ENCODE results near the gene CDA. TPM values are rescaled to one million over a fixed set of nuclear protein-coding genes. Genes with fewer than 3 reads are reported as not detected.

The CDA gene
- polyA plus RNA-seq, 1 of the 3 experiments (the other 2 are of a cell fraction): 0.12 TPM

DNA sequence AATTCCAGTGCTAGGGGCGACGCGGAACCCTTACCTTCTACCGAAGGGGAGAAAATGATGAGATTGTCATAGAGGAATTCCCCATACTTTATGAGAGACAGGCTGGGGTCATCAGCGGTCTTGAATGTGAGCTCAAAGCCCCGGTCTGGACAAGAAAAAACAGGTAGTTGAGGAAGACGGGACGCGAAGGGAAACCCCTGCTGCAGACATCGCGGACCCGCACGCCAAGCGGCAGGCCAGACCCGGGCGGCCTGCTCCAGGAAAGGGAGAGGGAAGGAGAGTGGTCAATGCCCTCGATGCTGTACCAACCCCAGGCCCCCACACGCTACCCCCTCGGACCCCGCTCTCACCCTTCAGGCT is 71.9 kb downstream of the CDA start:
- H3K9me3 ChIP-seq: no peaks in the 10 kb centered on the region
- ChIA-PET POLR2A (interaction anchor here (0.6 to 1.6 kb wide), 7 partner anchors 11 to 111 kb away, joined by 3 to 4 read pairs (median 4); partner anchors contain the start of gene FAM43B), CTCF (interaction anchor here (1.0 to 3.2 kb wide), 7 partner anchors 18 to 534 kb away, joined by 3 to 12 read pairs (median 4); partner anchors contain the start of gene PINK1)
- TF ChIP-seq YY1 (IDR thresholded peaks at IDR 0.05; ENCODE audit: low read depth) (no peak), TEAD4 (IDR thresholded peaks at IDR 0.05; ENCODE audit: borderline replicate concordance, insufficient read depth) (no peak), REST (IDR thresholded peaks at IDR 0.05; ENCODE audit: low read depth, low read length) (no peak), NFIC (IDR thresholded peaks at IDR 0.05; ENCODE audit: borderline replicate concordance) (no peak), RXRA (IDR thresholded peaks at IDR 0.05; ENCODE audit: borderline replicate concordance, low read depth) (no peak)
- H3K27ac ChIP-seq (ENCODE audit: low read depth in 2 of 2, low read length in 1 of 2): peak overlapping the region; percentile 38 to 79; a peak in 3 of 4 replicates
- DNase-seq: no peak
- no peaks in the 10 kb centered on the region for H3K9me2 ChIP-seq
- peaks cover 9 to 14% of the 10 kb centered on the region in 2 experiments for H3K4me1 ChIP-seq (ENCODE audit: control insufficient read depth in 1 of 2, insufficient read depth in 2 of 2, low read depth in 1 of 2, low read length in 1 of 2)
- H3K36me3 ChIP-seq (replicated peaks in 1 of 2; ENCODE audit: control insufficient read depth in 1 of 2, insufficient read depth in 2 of 2, low read length in 1 of 2): peaks cover 32 to 36% of the 10 kb centered on the region in 2 experiments
- H2AFZ ChIP-seq (ENCODE audit: low read depth): peak overlapping the region; percentile 82; the same call in 1 of the 2 replicates
- no peaks in the 10 kb centered on the region for H3F3A ChIP-seq (replicated peaks; ENCODE audit: insufficient read depth)
- H3K79me2 ChIP-seq (ENCODE audit: insufficient read depth): peaks cover 54% of the 10 kb centered on the region
- peak overlapping the region; percentile 94 for H3K4me2 ChIP-seq
- H3K27me3 ChIP-seq (ENCODE audit: insufficient read depth): no peaks in the 10 kb centered on the region
- WGBS (ENCODE audit: low lambda C conversion rate): 0% methylated on average over 17 of the region's 20 CpGs
- H3K9ac ChIP-seq: peak overlapping the region; percentile 80
- H4K20me1 ChIP-seq (ENCODE audit: insufficient read depth): no peaks in the 10 kb centered on the region; the same call in 1 of the 2 replicates
- peak overlapping the region; percentile 89 to 99 for H3K4me3 ChIP-seq (ENCODE audit: low read depth in 2 of 2, low read length in 1 of 2)

DNA sequence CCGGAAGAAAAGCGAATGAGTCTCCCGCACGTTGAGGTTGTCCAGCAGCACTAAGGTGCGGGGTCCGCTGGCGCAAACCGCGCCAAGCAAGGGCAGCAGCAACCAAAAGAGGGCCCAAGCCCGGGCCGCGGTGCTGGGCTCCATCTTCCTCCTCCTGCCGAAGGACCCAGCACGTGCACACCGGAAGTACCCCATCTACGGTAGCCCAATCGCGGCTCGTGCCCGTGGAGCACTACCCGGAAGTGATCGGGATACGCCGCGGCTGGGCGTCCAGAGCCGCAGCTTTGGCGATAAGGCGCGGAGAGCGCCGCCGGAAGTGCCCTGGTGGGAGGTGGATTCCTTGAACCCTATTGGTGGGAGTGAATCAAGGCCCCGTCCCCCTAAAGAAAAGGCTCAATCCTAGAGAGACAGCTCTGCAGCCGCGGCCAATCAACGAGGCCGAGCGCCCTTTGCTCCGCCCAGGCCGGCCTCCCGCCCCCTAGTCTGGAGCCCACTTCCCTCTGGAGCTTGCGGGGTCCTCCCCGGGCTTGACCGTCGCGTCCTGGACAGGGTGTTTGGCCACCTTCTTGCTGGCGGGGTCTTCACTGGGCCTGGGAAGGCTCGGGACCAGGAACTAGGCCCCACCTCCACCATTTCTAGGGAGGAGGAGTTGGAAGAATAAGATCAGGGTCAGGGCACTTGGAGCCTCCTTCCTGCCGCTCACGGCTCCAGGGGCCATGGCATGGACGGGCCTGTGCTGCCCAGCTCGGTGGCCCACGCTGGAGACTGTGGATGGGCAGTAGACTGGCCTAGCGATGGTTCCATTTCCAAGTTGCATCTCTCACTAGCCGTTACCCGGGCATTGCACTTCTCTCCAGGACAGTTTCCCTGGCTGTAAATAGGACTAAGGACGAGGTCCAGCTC is 72.6 kb downstream of the CDA start, which contains the start of gene DDOST:
TSS of gene DDOST (minus strand) at position 163 of the 903 bp plus-strand sequence. CDS start at position 144, 19 bp downstream.
- Histone ChIP-seq H3K4me3 (ENCODE audit: low read depth in 2 of 2, low read length in 1 of 2) (peak within 1 kb of the TSS; percentile 89 to 99), H3K4me1 (ENCODE audit: control insufficient read depth in 1 of 2, insufficient read depth in 2 of 2, low read depth in 1 of 2, low read length in 1 of 2) (peaks cover 9 to 14% of the 10 kb centered on the region in 2 experiments), H4K20me1 (ENCODE audit: insufficient read depth) (no peaks in the 10 kb centered on the region; the same call in 1 of the 2 replicates), H2AFZ (ENCODE audit: low read depth) (peak within 1 kb of the TSS; percentile 92), H3K9me2 (no peaks in the 10 kb centered on the region), H3K36me3 (replicated peaks in 1 of 2; ENCODE audit: control insufficient read depth in 1 of 2, insufficient read depth in 2 of 2, low read length in 1 of 2) (peaks cover 26 to 29% of the 10 kb centered on the region in 2 experiments), H3K79me2 (ENCODE audit: insufficient read depth) (peaks cover 48% of the 10 kb centered on the region), H3K27me3 (ENCODE audit: insufficient read depth) (no peaks in the 10 kb centered on the region), H3F3A (replicated peaks; ENCODE audit: insufficient read depth) (no peaks in the 10 kb centered on the region), H3K27ac (ENCODE audit: low read depth in 2 of 2, low read length in 1 of 2) (peak within 1 kb of the TSS; percentile 62 to 92), H3K4me2 (peak within 1 kb of the TSS; percentile 94), H3K9me3 (no peaks in the 10 kb centered on the region), H3K9ac (peak within 1 kb of the TSS; percentile 80)
- CTCF ChIA-PET: interaction anchor here (0.6 to 3.2 kb wide), 9 partner anchors 11 to 534 kb away, joined by 3 to 12 read pairs (median 3); partner anchors contain the start of gene PINK1
- WGBS (ENCODE audit: low lambda C conversion rate): 1% methylated on average over 25 of the region's 58 CpGs
- DNase-seq: peak; percentile 98
- POLR2A ChIA-PET: interaction anchor here (0.5 to 1.6 kb wide), 12 partner anchors 10 to 1162 kb away, joined by 3 to 4 read pairs (median 4); partner anchors contain the start of genes FAM43B, MUL1 and RNF186
- TF ChIP-seq MAX (IDR thresholded peaks at IDR 0.05; ENCODE audit: low read depth): peak; percentile 79
- no peak for TF ChIP-seq TCF12 (IDR thresholded peaks at IDR 0.05)
- peak; percentile 95 for TF ChIP-seq GABPA (IDR thresholded peaks at IDR 0.05; ENCODE audit: low read depth)
- TF ChIP-seq RFX5 (IDR thresholded peaks at IDR 0.05; ENCODE audit: low read length): peak; percentile 37; the same call in 1 of the 2 replicates
- TF ChIP-seq EZH2phosphoT487 (IDR thresholded peaks at IDR 0.05; ENCODE audit: borderline replicate concordance, low read depth): no peak
- TF ChIP-seq ELF1 (IDR thresholded peaks at IDR 0.05): peak; percentile 91
- TF ChIP-seq, protein P1, sequence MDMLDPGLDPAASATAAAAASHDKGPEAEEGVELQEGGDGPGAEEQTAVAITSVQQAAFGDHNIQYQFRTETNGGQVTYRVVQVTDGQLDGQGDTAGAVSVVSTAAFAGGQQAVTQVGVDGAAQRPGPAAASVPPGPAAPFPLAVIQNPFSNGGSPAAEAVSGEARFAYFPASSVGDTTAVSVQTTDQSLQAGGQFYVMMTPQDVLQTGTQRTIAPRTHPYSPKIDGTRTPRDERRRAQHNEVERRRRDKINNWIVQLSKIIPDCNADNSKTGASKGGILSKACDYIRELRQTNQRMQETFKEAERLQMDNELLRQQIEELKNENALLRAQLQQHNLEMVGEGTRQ (IDR thresholded peaks at IDR 0.05; ENCODE audit: borderline replicate concordance, low read depth, low read length): no peak
- TF ChIP-seq, protein P2, sequence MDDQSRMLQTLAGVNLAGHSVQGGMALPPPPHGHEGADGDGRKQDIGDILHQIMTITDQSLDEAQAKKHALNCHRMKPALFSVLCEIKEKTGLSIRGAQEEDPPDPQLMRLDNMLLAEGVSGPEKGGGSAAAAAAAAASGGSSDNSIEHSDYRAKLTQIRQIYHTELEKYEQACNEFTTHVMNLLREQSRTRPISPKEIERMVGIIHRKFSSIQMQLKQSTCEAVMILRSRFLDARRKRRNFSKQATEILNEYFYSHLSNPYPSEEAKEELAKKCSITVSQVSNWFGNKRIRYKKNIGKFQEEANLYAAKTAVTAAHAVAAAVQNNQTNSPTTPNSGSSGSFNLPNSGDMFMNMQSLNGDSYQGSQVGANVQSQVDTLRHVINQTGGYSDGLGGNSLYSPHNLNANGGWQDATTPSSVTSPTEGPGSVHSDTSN (IDR thresholded peaks at IDR 0.05): no peak
- TF ChIP-seq, protein P3, sequence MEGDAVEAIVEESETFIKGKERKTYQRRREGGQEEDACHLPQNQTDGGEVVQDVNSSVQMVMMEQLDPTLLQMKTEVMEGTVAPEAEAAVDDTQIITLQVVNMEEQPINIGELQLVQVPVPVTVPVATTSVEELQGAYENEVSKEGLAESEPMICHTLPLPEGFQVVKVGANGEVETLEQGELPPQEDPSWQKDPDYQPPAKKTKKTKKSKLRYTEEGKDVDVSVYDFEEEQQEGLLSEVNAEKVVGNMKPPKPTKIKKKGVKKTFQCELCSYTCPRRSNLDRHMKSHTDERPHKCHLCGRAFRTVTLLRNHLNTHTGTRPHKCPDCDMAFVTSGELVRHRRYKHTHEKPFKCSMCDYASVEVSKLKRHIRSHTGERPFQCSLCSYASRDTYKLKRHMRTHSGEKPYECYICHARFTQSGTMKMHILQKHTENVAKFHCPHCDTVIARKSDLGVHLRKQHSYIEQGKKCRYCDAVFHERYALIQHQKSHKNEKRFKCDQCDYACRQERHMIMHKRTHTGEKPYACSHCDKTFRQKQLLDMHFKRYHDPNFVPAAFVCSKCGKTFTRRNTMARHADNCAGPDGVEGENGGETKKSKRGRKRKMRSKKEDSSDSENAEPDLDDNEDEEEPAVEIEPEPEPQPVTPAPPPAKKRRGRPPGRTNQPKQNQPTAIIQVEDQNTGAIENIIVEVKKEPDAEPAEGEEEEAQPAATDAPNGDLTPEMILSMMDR (IDR thresholded peaks at IDR 0.05): peak; percentile 49
- peak; percentile 80 for TF ChIP-seq MXI1 (IDR thresholded peaks at IDR 0.05; ENCODE audit: low read depth, low read length)
- peak; percentile 93 for TF ChIP-seq CHD2 (IDR thresholded peaks at IDR 0.05; ENCODE audit: low read length, partially characterized antibody)
- TF ChIP-seq YY1 (IDR thresholded peaks at IDR 0.05; ENCODE audit: low read depth): peak; percentile 76
- peak; percentile 91 for TF ChIP-seq POLR2AphosphoS5 (IDR thresholded peaks at IDR 0.05; ENCODE audit: low read depth, low read length)
